HG03520 (cell line): Measurements from ENCODE around the gene SH2D3A.

ENCODE experiments used
- ATAC-seq: cut with Tn5 transposase; IDR thresholded peaks from one replicate; pipeline ENCODE4 v1.9.1; 2021; ENCODE audit warnings: mild to moderate bottlenecking, moderate library complexity; ENCODE audit not compliant: unreplicated experiment

Gene SH2D3A

GRCh38 chr19:6738787-6739389 is 28.3 kb downstream of the SH2D3A start:
- no peak for ATAC-seq

GRCh38 chr19:6737873-6738786 is 29.1 kb downstream of the SH2D3A start:
- ATAC-seq: no peak

- peak; percentile 65 for ATAC-seq
Measured at GRCh38 chr19:6737284-6737872, 29.9 kb downstream of the SH2D3A start, which contains the start of gene GPR108. Gene GPR108, minus strand, starts transcription at chr19:6737580. Its CDS starts 4 bp downstream, at chr19:6737576.

DNA sequence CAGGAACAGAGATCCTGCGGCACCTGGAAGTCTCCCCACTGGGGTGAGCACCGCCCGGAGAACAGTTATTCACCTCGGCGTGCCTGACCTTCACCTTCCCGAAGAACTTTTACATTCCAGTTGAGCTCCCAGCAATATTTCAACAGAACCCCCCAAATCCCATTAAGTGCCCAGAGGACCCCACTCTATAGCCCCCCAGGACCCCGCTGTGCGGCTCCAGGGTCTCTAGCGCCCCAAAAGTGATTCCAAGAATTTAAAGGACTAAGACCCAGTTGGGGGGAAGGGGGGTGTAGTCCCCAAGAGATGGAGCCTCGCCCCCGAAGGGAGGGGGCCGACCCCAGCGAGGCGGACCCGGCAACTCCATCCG is 30.3 kb downstream of the SH2D3A start:
- ATAC-seq: no peak

GRCh38 chr19:6736169-6736916 is 30.9 kb downstream of the SH2D3A start:
- no peak for ATAC-seq

DNA sequence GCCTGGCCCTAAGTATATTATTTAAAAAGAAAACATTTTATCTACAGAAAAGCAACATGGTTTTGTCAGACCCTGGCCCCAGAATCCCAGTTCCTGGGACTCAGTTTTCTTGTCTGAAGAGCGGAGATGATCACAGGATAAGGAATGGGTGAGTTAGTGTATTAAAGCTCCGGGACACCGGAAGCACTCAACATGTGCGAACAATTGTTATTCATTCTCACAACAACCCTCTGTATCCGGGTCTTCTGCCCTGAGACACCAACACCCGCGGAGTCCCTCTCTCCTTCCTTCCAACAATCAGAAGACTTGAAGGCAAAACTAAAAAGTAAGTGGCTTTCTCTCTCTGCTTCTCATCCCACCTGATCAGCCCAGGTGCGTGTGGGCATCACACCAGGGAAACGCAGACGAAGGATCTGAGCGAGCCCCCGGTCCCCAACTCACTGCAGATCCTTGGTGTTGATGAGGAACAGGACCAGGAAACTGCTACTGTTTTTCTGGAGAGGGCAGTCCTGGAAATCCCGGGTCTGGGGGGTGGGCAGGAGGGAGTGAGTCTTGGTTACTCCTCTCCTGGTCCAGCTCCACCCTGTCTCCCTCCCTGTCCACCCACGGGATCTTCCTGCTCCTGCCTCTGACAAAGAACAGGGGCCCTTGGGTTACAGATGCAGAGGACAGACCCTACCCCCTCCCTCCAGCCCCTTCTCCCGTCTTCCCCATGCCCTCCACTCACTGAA is 31.9 kb downstream of the SH2D3A start:
- ATAC-seq: no peak

DNA sequence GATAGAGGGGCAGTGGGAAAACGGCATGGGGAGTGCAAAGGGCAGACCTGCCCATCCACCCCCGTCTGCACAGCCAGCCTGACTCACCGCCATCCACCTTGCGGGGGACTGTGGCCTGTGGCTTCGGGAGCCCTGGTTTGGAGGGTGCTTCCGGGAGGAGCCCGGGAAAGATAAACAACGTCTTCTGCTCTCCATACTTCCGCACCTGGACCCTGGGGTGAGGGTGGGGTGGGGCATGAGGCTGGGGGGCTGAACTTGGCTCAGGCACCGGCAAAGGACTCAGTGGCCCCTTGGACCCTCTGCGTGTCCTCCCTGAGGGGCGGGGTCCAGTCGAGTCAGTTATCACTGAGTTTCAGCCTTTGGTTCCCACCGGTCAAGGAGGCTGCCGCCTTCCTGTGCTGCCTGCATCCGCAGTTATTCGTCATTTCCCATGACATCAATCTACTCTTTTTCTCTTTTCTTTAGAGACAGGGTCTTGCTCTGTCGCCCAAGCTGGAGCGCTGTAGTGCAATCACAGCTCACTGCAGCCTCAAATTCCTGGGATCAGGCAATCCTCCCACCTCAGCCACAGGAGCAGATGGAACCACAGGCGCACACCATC is 33.0 kb downstream of the SH2D3A start:
- no peak for ATAC-seq

DNA sequence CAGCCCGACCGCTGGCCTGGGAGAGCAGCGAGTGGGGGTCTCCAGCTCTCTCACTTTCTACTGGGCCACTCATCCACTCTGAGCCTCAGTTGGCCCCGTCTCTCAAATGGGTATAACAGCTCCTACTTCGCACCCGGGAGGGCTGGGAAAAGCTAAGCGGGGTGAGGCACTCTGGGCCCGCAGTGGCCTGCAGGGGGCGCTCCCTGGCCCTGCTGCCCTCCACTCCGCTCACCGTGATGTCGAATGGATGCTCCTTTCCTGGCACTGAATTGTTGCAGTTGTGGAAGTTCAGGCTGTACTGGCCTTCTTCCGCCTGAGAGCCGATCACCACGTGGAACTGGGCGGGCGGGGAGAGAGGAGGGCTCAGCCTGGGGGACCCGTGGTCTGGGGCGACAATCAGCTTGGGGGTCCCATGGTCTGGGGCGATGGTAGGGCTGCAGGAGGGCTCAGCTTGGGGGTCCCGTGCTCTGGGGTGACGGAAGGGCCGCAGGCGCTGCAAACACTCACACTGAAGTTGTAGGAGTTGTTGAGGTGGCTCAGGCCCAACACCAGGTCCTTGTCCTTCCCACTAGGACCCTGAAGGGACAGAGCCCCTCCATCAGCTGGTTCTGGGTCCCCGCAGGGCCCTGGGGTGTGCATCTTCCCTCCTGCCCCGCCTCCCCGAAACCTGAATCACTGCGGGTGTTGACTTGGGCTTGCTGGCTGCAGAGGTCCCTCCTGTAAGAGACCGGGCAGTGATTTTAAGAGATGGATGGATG is 33.7 kb downstream of the SH2D3A start:
- no peak for ATAC-seq

DNA sequence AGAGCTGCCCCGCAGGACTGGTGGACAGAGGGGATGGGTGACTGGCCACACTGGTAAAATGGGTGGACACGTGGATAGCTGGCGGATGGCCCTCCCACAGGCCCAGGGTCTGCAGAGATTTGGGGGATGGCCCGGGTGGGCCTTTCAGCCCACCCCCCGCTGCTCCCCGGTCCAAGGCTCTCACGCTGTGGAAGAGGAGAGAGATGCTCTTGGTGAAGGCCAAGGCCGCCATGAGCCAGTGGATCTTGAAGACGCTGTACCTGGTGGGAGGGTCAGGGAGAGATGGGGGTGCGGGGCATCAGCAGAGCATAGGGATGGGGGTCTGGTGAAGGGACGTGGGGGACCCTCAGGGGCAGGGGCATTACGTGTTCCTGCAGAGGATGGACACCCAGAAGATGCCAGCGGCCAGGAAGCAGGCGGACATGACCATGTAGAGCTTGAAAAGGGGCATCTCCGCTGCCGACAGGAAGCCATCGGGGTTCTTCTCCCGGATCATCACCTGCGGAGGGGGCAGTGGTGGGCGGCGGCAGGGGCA is 34.4 kb downstream of the SH2D3A start:
- ATAC-seq: no peak

GRCh38 chr19:6731822-6732221 is 35.4 kb downstream of the SH2D3A start:
- ATAC-seq: no peak

- ATAC-seq: no peak
Measured at GRCh38 chr19:6730941-6731670, 36.1 kb downstream of the SH2D3A start.

- ATAC-seq: no peak
Measured at GRCh38 chr19:6730153-6730804, 37.0 kb downstream of the SH2D3A start.

- ATAC-seq: no peak
Measured at GRCh38 chr19:6729573-6730152, 37.6 kb downstream of the SH2D3A start.

GRCh38 chr19:6728346-6728745 is 38.9 kb downstream of the SH2D3A start:
- ATAC-seq: no peak

GRCh38 chr19:6725513-6726231 is 41.6 kb downstream of the SH2D3A start:
- no peak for ATAC-seq

DNA sequence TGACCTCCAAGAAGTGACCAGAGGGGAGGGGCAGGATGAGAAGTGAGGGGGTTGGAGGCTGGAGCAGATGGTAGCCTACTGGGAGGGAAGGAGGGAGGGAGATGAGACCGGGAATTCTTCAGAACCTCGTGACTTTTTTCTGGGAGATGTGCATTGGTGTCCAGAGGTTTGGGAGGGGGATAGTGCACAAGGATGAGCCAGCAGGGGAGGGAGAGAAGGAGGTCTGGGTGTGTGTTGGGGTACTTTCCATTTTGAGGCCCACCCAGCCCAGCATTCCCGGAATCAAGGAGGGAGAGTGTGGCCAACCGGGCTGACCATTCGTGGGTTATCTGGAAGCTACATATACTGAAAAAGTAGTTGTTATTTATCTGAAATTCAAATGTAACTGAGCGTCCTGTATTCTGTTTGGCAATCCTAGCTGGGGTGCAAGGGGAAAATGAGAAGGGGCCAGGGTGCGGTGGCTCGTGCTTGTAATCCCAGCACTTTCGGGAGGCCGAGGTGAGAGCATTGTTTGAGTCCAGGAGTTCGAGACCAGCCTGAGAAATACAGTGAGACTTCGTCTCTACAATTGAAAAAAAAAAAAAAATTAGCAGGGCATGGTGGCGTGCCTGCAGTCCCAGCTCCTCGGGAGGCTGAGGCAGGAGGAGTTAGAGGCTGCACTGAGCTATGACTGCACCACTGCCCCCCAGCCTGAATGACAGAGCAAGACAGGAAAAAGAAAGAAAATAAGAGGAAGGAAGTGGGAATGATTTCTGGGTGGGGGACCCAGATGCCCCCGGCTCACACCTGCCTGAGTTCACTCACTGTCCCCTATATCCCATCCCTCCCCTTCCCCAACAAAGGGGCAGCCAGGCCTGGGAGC is 42.4 kb downstream of the SH2D3A start:
- ATAC-seq: no peak
